GM12873 (cell line): ENCODE results near the gene NMT1.

ENCODE experiments used
- TF ChIP-seq, protein P1 (sequence below): IDR thresholded peaks from 2 replicates; pipeline ENCODE4 v1.5.1; 2012; ENCODE audit warnings: low read depth, mild to moderate bottlenecking, moderate library complexity, low read length, control low read depth; ENCODE audit not compliant: insufficient read depth; ENCODE audit errors: missing control alignments

NMT1 gene

GRCh38 chr17:45137561-45138305, 76.6 kb downstream of the NMT1 start:
- TF ChIP-seq, protein P1, sequence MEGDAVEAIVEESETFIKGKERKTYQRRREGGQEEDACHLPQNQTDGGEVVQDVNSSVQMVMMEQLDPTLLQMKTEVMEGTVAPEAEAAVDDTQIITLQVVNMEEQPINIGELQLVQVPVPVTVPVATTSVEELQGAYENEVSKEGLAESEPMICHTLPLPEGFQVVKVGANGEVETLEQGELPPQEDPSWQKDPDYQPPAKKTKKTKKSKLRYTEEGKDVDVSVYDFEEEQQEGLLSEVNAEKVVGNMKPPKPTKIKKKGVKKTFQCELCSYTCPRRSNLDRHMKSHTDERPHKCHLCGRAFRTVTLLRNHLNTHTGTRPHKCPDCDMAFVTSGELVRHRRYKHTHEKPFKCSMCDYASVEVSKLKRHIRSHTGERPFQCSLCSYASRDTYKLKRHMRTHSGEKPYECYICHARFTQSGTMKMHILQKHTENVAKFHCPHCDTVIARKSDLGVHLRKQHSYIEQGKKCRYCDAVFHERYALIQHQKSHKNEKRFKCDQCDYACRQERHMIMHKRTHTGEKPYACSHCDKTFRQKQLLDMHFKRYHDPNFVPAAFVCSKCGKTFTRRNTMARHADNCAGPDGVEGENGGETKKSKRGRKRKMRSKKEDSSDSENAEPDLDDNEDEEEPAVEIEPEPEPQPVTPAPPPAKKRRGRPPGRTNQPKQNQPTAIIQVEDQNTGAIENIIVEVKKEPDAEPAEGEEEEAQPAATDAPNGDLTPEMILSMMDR: no peak

- TF ChIP-seq, protein P1: no peak
These were observed 77.9 kb downstream of the NMT1 start for GRCh38 chr17:45138911-45139532.

GRCh38 chr17:45139533-45139920, 78.4 kb downstream of the NMT1 start:
- TF ChIP-seq, protein P1: no peak

DNA sequence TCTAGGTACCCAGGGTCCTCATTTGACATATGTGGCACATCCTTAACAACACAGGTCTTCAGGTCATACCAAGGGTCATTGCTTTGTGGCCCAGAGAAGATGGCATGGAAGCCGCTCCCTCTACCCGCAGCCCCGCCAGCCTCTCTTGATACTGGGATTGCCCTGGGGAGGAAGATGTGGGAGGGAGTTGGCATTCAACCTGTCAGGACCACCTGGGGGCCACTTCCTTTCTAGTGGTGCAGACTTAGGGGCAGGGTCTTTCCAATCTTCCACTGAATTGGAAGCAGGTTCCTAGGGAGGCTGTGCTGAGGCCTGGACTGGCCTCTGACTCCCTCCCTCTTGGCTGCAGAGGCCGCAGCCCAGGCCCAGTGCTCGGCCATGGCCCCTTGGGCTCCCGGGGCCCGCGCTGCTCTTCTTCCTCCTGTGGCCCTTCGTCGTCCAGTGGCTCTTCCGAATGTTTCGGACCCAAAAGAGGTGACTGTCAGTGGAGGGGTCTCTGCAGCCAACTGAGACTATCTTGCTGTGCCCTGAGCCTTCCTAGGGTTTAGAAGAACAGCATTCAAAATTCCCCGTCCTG, 82.1 kb downstream of the NMT1 start:
- TF ChIP-seq, protein P1: no peak

DNA sequence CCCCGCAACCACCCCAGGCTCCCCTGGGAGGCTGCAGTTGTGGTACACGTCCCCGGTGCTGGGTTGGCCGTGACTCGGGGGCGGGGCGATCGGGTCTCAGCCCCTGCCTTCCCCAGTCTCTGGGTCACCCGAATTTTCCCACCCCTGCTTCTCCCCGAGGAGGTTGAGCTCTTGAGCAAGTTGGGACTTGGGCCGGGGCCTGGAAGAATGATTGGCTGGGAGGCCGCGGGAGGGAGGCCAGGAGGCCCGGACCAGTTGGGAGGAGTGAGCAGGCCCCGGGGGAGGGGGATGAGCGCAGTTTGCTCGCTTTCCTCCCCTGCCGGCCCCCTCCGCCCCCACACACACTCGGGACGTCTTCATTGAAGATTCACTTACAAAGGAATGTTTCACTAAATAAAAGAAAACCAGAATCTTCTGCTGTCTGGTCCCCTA, 82.7 kb downstream of the NMT1 start:
- TF ChIP-seq, protein P1: no peak

- TF ChIP-seq, protein P1: no peak
These were observed 83.3 kb downstream of the NMT1 start for GRCh38 chr17:45144199-45145034.

DNA sequence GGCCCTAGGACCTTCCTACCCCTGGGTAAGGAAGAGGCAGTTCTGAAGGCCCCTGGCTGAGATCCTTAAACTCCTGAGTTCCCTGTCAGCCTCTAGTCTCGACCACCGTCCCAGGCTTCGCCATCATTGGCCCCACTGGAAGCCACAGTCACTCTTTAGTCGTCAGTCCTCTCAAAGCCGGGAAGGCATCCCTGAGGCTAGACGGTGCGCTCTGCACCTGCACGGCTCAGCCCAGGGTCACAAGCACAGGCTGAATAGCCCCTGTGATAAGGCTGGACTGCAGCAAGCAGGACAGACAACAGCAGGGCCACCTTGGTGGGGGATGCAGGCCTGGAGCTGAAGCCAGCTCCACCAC, 83.9 kb downstream of the NMT1 start:
- TF ChIP-seq, protein P1: no peak
